Kidney (tissue), 14 donors: ENCODE results near the gene PSMC1. TPM values are rescaled to one million over a fixed set of nuclear protein-coding genes. Genes with fewer than 3 reads are reported as not detected.
A peak's percentile ranks its signal among the peaks of the same experiment; 100 is the strongest.

Experiments
- DNase-seq, 5 donors: peaks; one replicate each; pipeline ENCODE4 v3.0.0-alpha.2; 2013 to 2020
- FAIRE-seq: peaks from 2 replicates; lab custom pipeline; 2012; peaks lifted over from hg19 to GRCh38; lab: Jason Lieb, UNC
- H3K27ac ChIP-seq, 2 donors: one replicate each; pipeline ENCODE4 v1.7.0; 2013; ENCODE audit warnings: low read depth in 2 of 2, low read length in 2 of 2, inconsistent platforms in 1 of 2
- H3K27me3 ChIP-seq: one replicate; pipeline ENCODE4 v1.7.1; 2013; ENCODE audit warnings: low read length, inconsistent platforms; ENCODE audit not compliant: control insufficient read depth, insufficient read depth
- H3K36me3 ChIP-seq, 3 donors: one replicate each; pipeline versions ENCODE4 v1.7.0 to v1.7.1; 2013; ENCODE audit warnings: low read length in 3 of 3, control low read depth in 1 of 3, inconsistent platforms in 1 of 3; ENCODE audit not compliant: insufficient read depth in 3 of 3, control insufficient read depth in 2 of 3
- H3K4me1 ChIP-seq, 3 donors: one replicate each; pipeline versions ENCODE4 v1.7.0 to v1.7.1; 2013; ENCODE audit warnings: low read length in 3 of 3, inconsistent platforms in 1 of 3, low read depth in 1 of 3; ENCODE audit not compliant: control insufficient read depth in 2 of 3, insufficient read depth in 2 of 3
- H3K4me3 ChIP-seq, 3 donors: one replicate each; pipeline versions ENCODE4 v1.7.0 to v1.8.1; 2013; ENCODE audit warnings: low read length in 3 of 3, control low read depth in 1 of 3, inconsistent platforms in 1 of 3
- H3K9ac ChIP-seq, 3 donors: one replicate each; pipeline versions ENCODE4 v1.7.0 to v1.7.1; 2013; ENCODE audit warnings: low read length in 3 of 3, control low read depth in 1 of 3, inconsistent platforms in 1 of 3
- H3K9me3 ChIP-seq, 3 donors: one replicate each; pipeline versions ENCODE4 v1.7.0 to v1.7.1; 2013; ENCODE audit warnings: low read length in 3 of 3, control low read depth in 1 of 3, inconsistent platforms in 1 of 3; ENCODE audit not compliant: control insufficient read depth in 2 of 3, insufficient read depth in 1 of 3
- CTCF ChIP-seq: IDR thresholded peaks from 3 replicates; pipeline ENCODE4 v1.5.1; 2012; ENCODE audit warnings: mild to moderate bottlenecking, moderate library complexity, borderline replicate concordance; ENCODE audit not compliant: insufficient read depth; ENCODE audit errors: extremely low read depth
- intact Hi-C: fragments of 100-400 bp; cut with DNase I; formaldehyde crosslinking; loops from one replicate; pipeline ENCODE4 v1.11.1; 2022
- polyA plus RNA-seq: library from polyadenylated mRNA; stranded (reverse); fragments of 350-450 nt; fragmentation: Illumina TruSeq; extraction: RNeasy Lipid Tissue Mini Kit (QIAGEN cat#74804); gene quantifications from one replicate; pipeline ENCODE4 v1.2.3, GENCODE V29; 2014; ENCODE audit warnings: low read depth, low replicate concordance; ENCODE audit not compliant: insufficient read depth
- total RNA-seq: library from RNA; stranded (reverse); fragmentation: NEBNext Ultra II Directional; extraction: Animal tissue kit (Norgen Biotek cat#: 25700); gene quantifications from one replicate; pipeline ENCODE4 v1.2.1, GENCODE V29; 2021
- donor health status: control.
- donor health status: control.
- donor health status: control.
- donor health status: control.
- donor health status: control.
- donor health status: DM: yes; HTN: yes; CAD: no.
- donor health status: Normal renal cell carcinoma (clear cell type).

The PSMC1 gene
- total and polyA plus RNA-seq, 2 donors from 2014 or later = 88.9 to 172 TPM

- Histone ChIP-seq H3K4me3 (no peak overlapping the region), H3K4me1 (peaks cover 0 to 6% (median 0%) of the 10 kb centered on the region in 3 donors), H3K9ac (no peak overlapping the region), H3K27ac (no peak overlapping the region), H3K9me3 (no peaks in the 10 kb centered on the region), H3K27me3 (no peaks in the 10 kb centered on the region), H3K36me3 (peaks cover 4 to 48% (median 34%) of the 10 kb centered on the region in 3 donors)
- intact Hi-C loops = no loop called here
- FAIRE-seq (no peak), DNase-seq (peak in 2 of 5 donors; percentile 16 to 31)
- TF ChIP-seq CTCF = no peak
Measured at GRCh38 chr14:90288651-90289355, 32.5 kb downstream of the PSMC1 start.

- H3K9ac ChIP-seq = no peak overlapping the region
- DNase-seq (no peak), FAIRE-seq (no peak)
- no peak overlapping the region for H3K27ac ChIP-seq
- peaks cover 2 to 51% (median 38%) of the 10 kb centered on the region in 3 donors for H3K36me3 ChIP-seq
- TF ChIP-seq CTCF = no peak
- H3K4me1 ChIP-seq = peaks cover 0 to 6% (median 0%) of the 10 kb centered on the region in 3 donors
- intact Hi-C loops = no loop called here
- no peaks in the 10 kb centered on the region for H3K9me3 ChIP-seq
- H3K4me3 ChIP-seq = no peak overlapping the region
- H3K27me3 ChIP-seq = no peaks in the 10 kb centered on the region
Measured at GRCh38 chr14:90290337-90291011, 34.1 kb downstream of the PSMC1 start.

GRCh38 chr14:90291699-90292098, 35.3 kb downstream of the PSMC1 start:
- Histone ChIP-seq H3K9me3 (no peaks in the 10 kb centered on the region), H3K27ac (no peak overlapping the region), H3K4me1 (peaks cover 0 to 6% (median 0%) of the 10 kb centered on the region in 3 donors), H3K9ac (no peak overlapping the region), H3K4me3 (no peak overlapping the region), H3K36me3 (peaks cover 0 to 42% (median 33%) of the 10 kb centered on the region in 3 donors), H3K27me3 (no peaks in the 10 kb centered on the region)
- intact Hi-C loops = no loop called here
- TF ChIP-seq CTCF = no peak
- DNase-seq (no peak), FAIRE-seq (no peak)
